ENCODE results near the gene SELPLG.

Gene SELPLG

DNA sequence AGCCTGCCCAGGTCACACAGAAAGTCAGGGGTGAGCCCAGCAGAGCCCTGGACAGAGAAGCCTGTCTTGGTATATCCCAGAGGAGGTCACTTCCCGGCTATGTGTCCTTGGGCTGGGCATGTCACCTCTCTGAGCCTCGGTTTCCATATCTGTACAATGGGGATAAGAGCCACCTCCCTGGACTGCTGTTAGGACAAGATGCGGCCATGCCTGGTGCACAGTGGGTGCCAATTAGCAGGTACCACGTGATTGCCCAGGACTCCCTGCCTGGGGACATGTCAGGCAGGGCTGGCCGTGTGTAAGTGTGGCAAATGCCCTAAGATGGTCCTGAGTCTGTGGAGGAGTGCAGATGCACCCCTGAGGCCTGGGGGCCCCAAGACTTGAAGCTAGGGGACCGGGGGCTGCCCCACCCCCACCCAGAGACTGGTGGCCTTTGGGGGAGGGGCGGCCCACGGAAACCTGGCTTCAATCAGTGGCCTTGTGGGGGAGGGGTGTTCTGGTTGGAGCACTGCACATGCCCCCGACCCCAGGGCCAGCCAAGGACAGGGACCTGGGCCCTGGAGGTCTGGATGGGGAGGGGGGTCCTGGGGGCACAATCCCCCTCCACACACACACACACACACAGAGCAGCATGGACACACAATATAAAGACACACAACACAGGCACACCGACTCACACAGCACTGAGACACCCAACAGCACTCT lies 36.7 kb downstream of the SELPLG start:
- no peak for DNase-seq (ENCODE audit: low spot score)
- Histone ChIP-seq H3K27ac (no peak overlapping the region), H3K4me3 (peak overlapping the region; percentile 61)
- TF ChIP-seq, protein P1, sequence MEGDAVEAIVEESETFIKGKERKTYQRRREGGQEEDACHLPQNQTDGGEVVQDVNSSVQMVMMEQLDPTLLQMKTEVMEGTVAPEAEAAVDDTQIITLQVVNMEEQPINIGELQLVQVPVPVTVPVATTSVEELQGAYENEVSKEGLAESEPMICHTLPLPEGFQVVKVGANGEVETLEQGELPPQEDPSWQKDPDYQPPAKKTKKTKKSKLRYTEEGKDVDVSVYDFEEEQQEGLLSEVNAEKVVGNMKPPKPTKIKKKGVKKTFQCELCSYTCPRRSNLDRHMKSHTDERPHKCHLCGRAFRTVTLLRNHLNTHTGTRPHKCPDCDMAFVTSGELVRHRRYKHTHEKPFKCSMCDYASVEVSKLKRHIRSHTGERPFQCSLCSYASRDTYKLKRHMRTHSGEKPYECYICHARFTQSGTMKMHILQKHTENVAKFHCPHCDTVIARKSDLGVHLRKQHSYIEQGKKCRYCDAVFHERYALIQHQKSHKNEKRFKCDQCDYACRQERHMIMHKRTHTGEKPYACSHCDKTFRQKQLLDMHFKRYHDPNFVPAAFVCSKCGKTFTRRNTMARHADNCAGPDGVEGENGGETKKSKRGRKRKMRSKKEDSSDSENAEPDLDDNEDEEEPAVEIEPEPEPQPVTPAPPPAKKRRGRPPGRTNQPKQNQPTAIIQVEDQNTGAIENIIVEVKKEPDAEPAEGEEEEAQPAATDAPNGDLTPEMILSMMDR (IDR thresholded peaks at IDR 0.05) = no peak

- Histone ChIP-seq H3K27ac (no peak overlapping the region), H3K4me3 (no peak overlapping the region)
- DNase-seq (ENCODE audit: low spot score) = no peak
- TF ChIP-seq, protein P1 (IDR thresholded peaks at IDR 0.05) = no peak
Observed at GRCh38 chr12:108595711-108596647, 37.7 kb downstream of the SELPLG start.

GRCh38 chr12:108594960-108595710 lies 38.6 kb downstream of the SELPLG start:
- H3K4me3 ChIP-seq = no peak overlapping the region
- H3K27ac ChIP-seq = no peak overlapping the region
- DNase-seq (ENCODE audit: low spot score) = no peak
- TF ChIP-seq, protein P1 (IDR thresholded peaks at IDR 0.05) = no peak

DNA sequence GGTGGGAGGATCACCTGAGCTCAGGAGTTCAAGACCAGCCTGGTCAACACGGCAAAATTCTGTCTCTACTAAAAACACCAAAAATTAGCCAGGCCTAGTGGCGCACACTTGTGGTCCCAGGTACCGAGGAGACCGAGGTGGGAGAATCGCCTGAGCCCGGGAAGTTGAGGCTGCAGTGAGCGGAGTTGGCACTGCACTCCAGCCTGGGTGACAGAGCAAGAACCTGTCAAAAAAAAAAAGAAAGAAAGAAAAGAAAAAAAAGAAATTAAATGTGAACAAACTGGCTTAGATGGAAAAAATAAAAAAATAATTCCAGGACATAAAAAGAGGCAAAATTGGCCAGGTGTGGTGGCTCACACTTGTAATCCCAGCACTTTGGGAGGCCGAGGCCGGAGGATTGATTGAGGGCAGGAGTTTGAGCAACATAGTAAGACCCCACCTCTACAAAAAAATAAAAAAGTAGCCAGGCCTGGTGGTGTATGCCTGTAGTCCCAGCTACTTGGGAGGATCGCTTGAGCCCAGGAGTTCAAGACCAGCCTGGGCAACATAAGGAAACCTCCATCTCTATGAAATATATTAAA lies 39.3 kb downstream of the SELPLG start:
- DNase-seq (ENCODE audit: low spot score) = no peak
- Histone ChIP-seq H3K4me3 (no peak overlapping the region), H3K27ac (no peak overlapping the region)
- TF ChIP-seq, protein P1 (IDR thresholded peaks at IDR 0.05) = no peak

- Histone ChIP-seq H3K27ac (no peak overlapping the region), H3K4me3 (no peak overlapping the region)
- TF ChIP-seq, protein P1 (IDR thresholded peaks at IDR 0.05) = no peak
- DNase-seq (ENCODE audit: low spot score) = no peak
Observed at GRCh38 chr12:108592033-108592909, 41.4 kb downstream of the SELPLG start.

Data from coronary artery (tissue), 2 donors.